ENCODE measurements around the gene SELENON.

Gene SELENON

DNA sequence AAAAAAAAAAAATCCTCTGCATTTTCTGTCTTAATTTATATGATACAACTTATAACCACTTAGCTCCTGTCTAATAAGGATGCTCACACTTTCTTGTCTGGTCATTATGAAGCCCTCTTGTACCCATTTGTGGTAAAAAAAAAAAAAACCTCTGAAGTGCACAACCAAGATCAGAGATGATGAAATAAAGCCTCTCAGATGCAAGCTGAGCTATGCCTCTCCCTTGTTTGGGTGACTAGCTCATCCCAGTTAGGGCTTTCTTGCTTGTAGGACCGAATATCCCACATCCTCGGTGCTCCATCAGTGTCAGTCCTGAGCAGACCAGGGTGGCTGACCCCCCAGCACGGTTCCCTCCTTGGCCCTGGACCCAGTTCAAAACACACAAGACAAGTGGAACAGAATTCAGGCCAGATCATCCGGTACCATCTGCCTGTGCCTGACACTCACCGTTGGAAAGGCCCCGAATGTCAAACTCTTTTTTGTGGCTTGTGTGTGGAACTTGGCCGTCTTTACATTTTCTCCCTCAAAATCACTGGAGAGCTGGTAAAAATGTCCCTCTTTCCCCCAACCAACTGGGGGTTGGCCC is 6.3 kb upstream of the SELENON start:
- no peak for DNase-seq (ENCODE audit: low spot score)

DNA sequence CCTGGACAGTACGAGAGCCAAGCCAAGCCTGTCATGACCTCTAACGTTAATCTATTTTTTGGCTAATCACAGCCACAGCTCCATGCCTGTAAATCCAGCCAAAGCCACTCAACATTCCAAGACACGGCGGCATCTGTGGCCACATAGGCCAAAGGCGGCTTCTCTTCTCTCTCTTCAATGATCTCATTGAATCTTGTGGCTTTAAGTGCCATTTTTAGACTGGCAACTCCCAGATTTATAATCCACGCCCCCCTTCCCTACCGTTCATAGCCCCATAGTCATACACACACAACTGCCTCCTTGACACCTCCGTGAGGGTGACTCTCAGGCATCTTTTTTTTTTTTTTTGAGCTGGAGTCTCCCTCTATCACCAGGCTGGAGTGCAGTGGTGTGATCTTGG is 5.7 kb upstream of the SELENON start:
- no peak for DNase-seq (ENCODE audit: low spot score)

DNA sequence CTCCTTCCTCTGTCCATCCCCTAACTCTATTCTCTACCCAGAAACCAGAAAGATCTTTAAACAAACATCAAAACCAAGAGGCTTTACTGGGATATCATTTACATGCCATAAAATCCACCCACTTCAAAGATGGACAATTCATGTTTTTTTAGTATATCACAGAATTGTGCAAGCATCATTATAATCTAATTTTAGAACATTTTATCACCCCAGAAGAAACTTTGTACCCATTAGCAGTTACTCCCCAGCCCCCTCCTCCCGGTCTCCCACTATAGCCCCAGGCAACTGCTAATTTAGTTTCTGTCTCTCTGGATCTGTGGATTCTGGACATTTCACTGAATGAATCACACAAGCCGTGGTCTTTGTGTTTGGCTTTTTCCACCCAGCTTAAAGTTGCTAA is 4.8 kb upstream of the SELENON start:
- DNase-seq (ENCODE audit: low spot score) = no peak

DNA sequence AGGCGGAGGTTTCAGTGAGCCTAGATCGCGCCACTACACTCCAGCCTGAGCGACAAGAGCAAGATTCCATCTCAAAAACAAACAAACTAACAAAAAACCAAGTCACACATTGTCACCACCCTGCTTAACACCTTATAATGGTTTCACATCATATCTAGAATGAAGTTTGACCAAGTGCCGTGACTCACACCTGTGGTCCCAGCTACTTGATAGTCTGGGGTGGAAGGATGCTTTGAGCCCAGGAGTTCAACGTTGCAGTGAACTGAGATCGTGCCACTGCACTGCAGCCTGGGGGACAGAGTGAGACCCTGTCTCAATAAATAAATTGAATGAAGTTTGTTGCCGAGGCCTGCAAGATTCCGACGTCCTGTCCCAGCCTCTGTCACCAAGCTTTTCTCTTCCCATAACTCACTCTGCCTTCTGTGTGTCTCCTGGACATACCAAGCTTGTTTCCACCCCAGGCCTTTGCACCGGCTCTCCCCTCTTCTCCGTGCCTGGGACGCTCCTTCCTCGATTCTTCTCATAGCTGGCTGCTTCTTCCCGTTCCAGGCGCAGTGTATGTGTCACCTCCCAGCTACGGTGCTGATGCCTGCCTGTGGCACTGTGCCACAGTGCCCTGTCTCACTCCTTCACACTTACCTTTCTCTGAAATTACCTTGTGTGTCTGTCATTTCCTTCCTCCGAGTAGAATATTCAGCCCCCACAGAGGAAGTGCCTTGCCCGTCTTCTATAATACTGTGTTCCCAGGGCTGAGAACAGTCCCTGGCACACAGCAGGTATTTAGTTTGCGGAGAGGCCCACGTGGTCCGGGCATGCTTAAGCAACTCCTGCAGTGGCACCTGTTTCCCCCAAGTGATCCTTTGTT is 3.8 kb upstream of the SELENON start:
- DNase-seq (ENCODE audit: low spot score) = no peak

DNA sequence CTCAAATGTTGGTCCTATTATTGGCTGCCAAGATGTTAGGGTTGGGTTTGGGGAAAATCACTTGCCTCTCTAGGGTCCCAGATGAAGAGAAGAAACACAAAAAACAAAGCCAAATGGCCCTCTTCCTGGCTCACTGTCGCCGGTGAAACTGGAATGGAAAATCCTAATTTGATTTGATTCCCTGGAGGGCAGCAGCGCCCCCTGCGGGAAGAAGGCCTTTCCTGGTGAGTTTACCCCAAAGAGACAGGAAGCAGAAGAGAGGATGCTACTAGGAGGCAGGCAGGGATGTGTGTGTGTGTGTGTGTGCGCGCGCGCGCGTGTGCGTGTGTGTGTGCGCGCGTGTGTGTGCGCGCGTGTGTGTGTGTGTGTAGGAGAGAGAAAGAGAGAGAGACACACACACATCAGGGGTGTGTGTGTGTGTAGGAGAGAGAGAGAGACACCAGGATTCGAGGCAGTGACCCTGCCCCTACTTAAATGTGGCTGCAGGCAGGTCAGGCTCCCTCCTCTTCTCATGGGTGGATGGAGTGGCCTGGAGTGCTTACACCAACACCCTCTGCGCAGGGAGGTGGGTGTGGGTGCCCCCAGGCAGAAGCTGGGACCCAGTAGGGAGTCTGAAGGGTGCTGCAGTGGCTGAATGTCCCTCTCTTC is 3.1 kb upstream of the SELENON start:
- peak; percentile 78 for DNase-seq (ENCODE audit: low spot score)

DNA sequence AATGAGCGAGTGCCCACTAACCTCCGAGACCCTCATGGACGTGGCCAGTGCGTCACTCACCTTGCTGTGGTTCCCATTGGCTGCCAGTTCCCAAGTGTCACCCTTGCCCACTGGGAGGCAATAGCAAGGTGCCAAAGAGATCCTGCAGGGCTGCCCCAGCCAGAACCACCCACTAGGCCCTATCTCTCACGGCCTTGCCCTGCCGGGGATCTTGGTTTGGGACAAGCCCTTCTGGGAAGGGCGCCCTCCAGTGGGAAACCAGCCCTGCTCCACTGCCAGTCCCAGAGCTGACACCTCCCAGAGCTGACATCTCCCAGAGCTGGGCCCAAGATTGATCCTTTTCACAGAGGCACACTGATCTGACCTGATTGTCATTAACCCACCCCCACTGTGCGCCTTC is 2.1 kb upstream of the SELENON start:
- DNase-seq (ENCODE audit: low spot score) = no peak

DNA sequence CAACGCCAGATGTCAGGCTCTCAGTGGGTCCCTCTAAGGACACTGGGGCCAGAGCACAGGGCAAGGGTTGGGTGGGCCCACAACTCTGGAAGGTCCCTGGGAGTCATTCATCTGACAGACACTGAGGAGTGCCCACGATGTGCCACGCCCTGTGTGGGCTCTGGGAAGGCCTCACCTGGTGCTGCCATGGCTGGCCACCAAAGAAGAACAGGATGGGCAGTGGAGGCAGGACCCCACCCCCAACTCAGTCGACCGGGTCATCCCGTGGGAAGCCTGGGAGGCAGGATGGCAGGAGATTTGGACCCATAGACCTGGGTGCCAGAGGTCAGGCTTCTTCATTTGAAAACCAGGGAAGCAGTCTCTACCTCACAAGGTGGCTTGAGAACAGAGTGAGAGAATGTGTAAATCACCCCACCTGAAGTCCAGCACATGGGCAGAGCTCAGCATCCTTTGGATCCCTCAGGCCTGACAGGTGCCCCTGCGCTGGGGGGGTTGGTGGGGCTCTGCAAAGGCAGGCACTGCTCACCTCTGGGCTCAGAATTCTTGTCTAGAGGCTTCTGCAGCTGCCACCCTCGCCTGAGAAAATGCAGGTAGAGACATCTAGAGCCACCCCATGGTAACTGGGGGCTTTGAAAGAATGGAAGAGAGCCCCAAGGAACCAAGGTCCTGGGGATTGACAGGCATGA is 1.2 kb upstream of the SELENON start:
- DNase-seq (ENCODE audit: low spot score) = no peak

DNA sequence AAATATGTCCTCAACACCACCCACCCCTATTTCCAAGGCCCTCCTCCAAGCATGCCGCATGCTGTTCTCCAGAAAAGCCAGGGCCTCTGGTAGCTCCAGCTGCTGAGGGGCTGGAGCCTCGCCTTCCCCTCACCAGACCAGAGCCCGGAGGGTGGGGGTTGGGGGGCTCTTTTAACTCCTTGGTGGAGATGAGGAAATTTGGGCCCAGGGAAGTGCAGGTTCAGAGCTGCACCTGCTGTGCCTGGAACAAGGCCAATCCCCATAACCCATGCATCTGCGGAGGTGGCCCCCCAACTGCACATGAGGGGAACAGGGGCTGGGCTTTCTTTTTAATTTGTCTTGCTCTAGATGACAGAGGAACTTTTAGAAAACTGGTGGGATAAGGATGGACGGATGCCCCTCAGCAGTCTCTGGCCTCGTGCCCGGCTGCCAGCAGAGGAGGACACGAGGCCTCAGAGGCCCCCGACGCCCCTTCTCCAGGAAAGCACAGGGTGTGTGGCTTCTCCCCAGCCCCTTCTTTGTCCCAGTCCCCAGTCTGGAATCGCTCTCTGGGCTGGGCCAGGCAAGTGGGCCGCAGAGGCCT is 550 bp upstream of the SELENON start:
- no peak for DNase-seq (ENCODE audit: low spot score)

DNA sequence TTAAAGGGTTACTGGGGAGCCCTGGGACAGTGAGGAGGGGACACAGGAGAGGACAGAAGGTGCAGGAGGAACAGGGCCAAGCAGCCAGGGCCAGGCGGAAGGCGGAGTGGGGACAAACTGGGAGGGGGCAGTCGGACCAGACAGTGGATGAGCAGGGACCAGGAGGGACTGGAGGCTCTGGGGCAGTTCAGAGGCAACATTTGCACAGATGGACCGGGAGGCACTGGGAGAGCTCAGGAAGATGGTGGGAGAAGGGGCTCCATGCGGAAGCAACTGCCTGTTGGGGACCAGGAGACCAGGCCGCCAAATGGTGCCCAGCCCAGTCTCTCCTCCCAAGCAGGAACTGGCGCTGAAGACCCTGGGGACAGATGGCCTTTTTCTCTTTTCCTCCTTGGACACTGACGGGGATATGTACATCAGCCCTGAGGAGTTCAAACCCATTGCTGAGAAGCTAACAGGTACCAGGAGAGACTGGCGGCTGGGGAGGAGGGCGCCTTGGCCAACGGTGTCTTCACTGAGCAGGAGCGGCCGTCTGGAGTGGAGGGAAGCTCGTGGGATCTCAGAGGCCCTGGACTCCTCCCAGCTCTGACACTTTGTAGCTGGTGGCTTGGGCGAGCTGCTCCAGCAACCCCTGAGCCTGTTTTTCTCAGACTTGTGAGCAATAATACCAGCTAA is 847 bp downstream of the SELENON start:
- DNase-seq (ENCODE audit: low spot score) = no peak

DNA sequence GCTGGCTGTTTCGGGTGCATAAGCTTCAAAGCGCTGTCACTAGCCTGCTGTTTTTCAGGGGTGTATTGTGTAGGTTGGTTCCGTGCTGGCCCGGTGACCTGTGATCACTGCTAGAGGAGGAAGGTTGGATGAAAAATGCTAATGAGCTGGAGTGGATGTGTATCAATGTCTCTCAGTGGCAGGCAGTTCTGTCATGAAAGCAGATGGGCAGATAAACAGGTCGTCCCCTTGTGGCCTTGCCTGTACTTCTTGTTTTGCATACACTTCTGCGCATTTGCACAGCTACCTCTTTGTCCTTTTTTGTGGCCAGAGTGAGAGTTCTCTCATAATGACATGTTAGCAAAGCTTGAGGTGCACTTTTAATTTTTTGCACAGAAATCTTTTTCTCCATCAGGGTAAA is 2.9 kb downstream of the SELENON start:
- no peak for DNase-seq (ENCODE audit: low spot score)

DNA sequence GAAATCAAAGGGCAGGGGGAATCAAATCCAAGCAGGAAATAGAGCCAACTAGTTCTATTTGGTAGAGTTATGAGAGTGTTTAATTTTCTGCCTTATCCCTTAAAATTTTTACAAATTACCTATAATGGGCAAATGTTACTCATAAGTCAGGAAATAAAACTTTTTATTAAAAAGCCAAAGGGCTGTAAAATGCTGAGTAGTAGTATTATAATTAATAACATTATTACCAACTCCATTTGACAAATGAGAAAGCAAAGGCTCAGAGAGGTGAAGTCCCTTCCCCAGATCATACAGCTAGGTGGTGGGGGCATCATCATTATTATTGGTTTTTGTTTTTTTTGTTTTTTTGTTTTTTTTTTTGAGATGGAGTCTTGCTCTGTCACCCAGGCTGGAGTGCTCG is 3.4 kb downstream of the SELENON start:
- DNase-seq (ENCODE audit: low spot score) = no peak

DNA sequence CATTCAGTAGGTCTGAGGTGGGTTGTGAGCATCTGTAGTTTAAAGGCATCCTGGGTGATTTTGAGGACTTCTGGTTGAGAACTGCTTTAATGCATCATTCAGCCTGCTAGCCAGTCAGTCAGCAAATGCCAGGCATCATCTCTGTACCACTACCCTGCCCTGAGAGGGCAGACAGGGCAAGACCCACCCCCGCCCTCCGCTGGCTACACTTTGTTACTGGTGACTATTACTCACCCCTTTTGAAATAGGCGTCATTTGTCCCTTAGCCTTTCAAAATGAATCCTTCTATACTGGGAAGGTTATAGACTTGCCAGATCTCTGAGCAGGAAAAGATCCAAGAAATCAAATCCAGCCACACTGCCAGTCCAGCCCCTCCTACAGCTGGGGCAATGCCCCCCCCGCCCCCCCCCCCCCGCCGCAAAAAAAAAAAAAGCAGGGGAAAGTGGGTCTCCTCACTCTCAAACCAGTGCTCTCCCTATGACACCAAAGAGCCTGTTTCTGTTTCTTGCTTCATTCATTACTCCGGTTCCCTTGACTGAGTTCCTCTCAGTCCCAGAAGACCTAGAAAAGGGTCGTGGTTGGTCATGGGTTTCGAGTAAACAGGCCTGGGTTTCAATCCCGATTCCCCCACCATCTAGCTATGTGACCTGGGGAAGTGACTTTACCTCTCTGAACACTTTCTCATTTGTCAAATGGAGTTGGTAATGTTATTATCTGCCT is 4.4 kb downstream of the SELENON start:
- DNase-seq (ENCODE audit: low spot score) = no peak

DNA sequence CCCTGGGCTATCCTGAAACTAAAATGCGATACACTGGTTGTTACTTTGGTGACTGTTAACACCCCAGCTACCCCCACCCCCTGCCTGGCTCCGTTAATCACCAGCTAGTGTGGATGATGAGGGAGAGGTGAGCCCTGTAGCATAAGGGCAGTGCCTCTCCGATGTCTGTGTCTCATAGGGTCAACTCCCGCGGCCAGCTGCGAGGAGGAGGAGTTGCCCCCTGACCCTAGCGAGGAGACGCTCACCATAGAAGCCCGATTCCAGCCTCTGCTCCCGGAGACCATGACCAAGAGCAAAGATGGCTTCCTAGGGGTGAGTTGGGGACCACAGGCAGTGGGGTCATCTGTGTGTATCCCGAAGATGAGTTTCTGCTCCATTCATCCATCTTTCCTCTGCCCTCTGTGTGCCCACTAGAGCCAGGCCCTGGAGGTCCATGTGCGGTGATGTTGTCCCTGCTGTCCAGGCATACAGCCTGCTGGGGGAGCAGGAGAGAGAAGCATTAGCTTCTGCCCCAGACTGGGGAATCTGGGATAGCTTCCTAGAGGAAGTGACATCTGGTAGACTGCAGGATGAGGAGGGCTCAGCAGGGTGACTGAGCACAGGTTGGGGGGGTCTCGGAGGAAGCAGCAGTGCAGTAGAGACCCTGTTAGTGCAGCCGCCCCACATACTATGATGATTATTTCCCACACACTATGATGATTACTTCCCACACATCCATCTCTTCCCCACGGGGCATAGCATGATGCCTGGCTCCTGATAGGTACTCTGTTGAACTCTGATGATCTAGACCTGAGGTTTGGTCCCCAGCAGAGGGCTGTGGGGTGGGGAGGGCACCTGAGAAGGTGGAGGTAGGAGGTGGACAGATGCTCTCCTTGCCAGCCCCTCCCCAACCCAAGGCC is 5.2 kb downstream of the SELENON start:
- DNase-seq (ENCODE audit: low spot score) = no peak

DNA sequence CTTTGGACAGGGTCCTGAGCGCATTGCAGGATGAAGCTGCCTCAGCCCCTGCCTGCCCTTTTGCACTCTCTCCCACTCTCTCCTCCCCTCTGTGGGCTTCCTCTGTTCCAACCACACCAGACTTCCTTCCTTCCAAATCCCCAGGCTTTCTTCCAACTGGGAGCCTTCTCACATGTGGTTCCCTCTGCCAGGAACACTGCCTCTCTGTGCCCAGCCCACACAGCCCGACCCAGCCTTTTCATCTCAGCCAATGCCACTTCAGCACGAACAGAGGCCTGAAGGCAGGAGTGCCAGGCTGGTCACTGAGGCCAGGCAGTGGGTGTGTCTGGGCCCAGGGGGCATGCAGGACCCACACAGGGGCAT is 5.9 kb downstream of the SELENON start:
- DNase-seq (ENCODE audit: low spot score) = peak; percentile 78

DNA sequence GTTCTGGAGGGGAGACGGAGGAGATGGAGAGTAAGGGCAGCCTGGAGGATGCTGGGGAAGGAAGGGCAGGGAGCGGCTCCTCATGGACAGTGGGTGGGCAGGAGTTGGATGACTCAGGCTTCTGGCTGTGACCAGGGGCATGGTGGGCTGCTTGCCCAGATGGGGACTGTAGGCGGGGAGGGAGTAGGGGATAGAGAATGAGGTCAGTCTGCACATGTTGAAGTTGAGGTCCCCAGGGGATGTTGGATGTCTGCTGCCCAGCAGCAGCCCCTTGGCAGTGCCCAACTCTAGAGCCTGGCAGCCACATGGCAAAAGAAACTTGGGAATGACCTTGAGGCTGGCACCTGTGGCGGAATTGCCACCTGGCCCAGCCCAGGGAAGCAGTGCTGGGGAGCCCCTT is 6.4 kb downstream of the SELENON start:
- DNase-seq (ENCODE audit: low spot score) = no peak

DNA sequence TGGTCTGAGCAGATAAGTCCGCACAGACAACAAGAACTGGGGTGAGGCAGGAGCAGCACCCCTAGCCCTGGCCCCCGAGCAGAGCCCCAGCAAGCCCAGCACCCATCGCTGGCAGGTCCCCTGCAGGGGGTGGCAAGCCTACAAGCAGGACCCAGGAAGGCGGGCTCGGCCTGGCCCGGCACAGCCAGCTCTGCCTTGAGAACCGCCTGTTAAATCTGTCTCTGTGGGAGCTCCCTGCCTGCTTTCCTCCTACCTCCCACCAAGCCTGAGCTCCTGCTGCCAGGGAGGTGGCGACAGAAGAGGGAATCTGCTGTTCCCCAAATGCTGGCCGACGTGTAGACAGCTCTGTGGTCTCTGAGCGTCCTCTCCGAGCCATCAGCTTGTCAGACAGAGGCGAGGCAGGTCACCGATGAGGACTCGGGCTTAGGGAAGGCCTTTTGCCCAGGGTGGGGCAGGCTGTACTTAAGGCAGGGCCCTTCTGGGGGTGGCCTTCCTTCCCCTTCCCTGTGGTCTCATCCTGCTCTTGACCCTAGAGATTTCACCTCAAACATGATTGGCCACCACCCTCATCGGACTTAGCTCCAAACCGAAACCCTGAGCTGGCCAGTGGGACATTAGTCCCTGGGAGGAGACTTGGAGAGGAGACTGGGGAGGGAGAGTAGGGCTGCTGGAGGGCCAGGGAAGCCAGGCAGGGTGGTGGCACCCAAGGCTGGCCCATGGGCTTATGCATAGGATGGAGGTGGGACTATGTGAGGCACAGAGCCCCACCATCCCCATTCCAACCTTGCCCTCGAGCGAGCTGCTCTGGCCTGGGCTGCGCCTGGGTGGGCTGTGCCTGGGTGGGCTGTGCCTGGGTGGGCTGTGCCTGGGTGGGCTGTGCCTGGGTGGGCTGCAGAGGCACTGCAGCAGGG is 7.7 kb downstream of the SELENON start:
- DNase-seq (ENCODE audit: low spot score) = no peak

DNA sequence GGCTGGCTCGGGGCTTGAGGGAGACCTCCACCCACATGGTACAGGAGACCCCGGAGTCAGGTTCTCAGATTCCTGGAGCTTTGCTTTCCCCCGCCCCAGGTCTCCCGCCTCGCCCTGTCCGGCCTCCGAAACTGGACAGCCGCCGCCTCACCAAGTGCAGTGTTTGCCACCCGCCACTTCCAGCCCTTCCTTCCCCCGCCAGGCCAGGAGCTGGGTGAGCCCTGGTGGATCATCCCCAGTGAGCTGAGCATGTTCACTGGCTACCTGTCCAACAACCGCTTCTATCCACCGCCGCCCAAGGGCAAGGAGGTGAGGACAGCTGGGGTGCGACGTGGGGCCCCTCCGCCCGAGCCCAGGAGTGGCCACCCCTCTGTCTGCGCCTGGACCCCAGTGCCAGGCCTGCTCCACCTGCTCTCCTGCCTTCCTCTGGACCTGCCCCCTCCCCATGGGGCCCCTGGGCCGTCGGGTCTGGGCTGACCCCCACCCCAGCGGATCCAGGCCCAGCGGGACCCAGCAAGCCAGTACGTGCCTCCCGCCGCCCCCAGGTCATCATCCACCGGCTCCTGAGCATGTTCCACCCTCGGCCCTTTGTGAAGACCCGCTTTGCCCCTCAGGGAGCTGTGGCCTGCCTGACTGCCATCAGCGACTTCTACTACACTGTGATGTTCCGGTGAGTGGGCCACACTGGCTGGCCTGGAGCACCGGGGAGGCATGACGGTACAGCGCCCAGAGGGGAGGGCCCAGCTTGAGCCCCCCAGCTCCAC is 8.7 kb downstream of the SELENON start:
- DNase-seq (ENCODE audit: low spot score) = no peak

DNA sequence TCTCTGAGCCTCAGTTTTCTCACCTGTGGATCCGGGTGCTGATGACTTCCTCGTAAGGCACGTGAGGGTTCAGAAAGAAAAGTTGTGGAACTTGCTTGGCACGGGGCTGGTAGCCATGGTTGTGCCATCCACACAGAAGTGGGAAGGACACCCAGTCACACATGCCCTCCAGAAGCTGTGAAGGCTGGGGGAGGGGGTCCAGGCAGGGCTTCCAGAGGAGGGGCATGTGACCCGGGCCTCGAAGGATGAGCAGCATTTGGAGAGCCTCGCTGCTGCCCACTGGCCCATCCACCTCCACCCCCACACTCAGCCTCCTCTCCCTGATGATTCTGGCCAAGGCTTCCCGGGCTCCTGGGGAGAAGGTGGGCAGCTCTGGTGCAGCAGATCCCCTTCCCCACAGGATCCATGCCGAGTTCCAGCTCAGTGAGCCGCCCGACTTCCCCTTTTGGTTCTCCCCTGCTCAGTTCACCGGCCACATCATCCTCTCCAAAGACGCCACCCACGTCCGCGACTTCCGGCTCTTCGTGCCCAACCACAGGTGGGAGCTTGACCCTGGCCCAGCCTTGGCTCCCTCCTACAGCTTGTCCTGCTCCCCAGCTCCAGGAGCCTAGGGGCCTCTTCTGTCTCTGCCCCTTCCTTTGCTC is 9.4 kb downstream of the SELENON start:
- DNase-seq (ENCODE audit: low spot score) = no peak

Data from pons (tissue), 1 donor.